Erythroblast (primary cell): ENCODE results near the gene SOX11.

Source experiments
- GATA1 ChIP-seq: IDR thresholded peaks from 2 replicates; pipeline ENCODE4 v1.6.1; 2011; ENCODE audit warnings: low read depth, mild to moderate bottlenecking, control low read depth, low read length, moderate library complexity
- POLR2A ChIP-seq: IDR thresholded peaks from 2 replicates; pipeline ENCODE4 v1.6.1; 2011; ENCODE audit warnings: mild to moderate bottlenecking, low read length

DNA sequence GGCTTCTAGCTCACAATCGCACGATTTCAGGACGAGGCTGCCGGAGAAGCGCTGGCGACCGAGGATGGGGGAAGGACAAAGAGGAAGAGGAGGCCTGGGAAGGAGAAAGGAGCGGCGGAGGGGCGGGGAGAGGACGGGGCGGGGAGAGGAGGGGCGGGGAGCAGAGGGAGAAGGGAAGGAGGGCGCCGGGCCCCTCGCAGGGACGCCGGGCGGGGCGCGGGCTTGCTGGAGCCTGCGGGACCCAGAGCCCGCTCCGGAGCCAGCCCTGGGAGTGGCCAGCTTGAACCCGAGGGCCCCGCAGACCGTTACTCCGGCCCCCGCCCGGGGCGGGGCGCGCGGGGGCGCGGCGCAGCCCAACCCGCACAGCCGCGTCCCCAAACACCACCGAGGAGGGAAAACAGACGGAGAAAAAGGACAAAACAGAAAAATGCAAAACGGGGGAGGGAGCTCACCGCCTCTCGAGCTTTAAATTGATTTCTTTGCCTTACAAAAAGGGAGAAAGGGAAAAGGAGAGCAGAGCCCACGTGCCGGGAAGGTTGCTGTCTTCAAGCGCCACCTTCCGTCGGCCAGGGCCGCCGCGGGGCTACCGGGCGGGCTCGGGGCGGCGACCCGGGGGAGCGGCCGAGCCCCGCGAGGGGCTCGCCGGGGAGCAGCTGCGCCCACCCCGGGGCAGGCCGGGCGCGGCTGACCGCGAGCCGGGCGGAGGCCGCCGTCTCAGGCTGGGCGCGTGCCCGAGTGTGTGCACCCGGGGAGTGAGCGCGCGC lies 781 bp upstream of the SOX11 start:
- no peak for TF ChIP-seq POLR2A
- TF ChIP-seq GATA1, result no peak
